Omental fat pad (tissue), 4 donors: ENCODE results near the gene FAM47B. TPM values are rescaled to one million over a fixed set of nuclear protein-coding genes. Genes with fewer than 3 reads are reported as not detected.

ENCODE experiments used
- ATAC-seq: fragments of 150-250 bp; one replicate; pipeline ENCODE4 v1.9.1; 2016; ENCODE audit warnings: mild to moderate bottlenecking, moderate library complexity; ENCODE audit not compliant: low FRiP score
- DNase-seq: peaks from one replicate; pipeline ENCODE4 v3.0.0-alpha.2; 2019; ENCODE audit warnings: low spot score
- CTCF ChIP-seq, 3 donors: fragments of 450-650 bp; IDR thresholded peaks; one replicate each; pipeline ENCODE4 v1.5.1; 2016 to 2017; ENCODE audit warnings: antibody characterized with exemption in 3 of 3, mild to moderate bottlenecking in 3 of 3, moderate library complexity in 2 of 3
- total RNA-seq, 4 donors: library from RNA; depleted of rRNA; stranded (reverse); fragments of >200 nt; gene quantifications; one replicate each; pipeline ENCODE4 v1.1.0, GENCODE V29; 2016

FAM47B gene
- total RNA-seq = not detected

DNA sequence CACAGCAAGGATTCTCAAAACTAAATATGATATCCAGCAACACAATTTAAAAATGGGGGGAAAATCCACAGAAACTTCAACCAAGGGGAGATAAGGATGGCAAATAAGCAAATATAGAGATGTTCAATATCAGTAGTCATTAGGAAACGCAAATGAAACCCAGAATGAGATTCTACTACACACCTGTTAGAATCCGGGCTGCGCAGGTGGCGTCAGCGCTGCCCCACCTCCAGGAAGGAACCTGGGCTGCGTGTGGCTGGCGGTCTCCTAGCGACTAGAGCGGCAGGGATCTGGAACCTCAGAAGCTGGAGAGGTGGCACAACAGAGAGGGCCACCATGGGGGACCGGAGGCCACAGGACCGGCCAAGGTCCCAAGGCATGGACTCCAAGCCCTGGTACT, at the start of gene FAM47B:
Gene FAM47B (plus strand): TSS at position 301 of the 400 bp plus-strand sequence. CDS start 36 bp downstream, at position 337.
- ATAC-seq (no peak), DNase-seq (no peak)
- no peak for TF ChIP-seq CTCF (IDR thresholded peaks at IDR 0.05)

- no peak for ATAC-seq
Observed at GRCh38 chrX:34893741-34894140, 48.9 kb upstream of the FAM47B start.

DNA sequence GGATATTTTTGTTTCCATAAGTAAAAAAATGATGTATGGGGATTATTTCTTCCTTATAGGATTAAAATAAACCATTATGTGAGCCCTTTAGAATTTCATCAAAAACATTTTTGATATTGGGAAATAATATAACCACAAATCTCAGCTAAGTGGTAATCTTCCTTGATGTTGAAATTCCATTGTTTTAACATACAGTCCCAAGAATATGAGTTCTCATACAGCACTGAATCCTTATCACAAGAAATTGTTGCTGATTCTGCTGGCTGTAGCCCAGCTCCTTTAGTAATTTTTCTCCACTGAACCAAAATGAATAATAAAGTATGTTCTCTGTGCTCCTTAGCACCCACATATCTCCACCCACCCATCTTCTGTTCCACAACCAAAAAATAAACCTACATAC, 41.9 kb upstream of the FAM47B start:
- no peak for TF ChIP-seq CTCF (IDR thresholded peaks at IDR 0.05)
- DNase-seq = no peak
- no peak for ATAC-seq

More at GRCh38 chrX:34893741-34894140, 48.9 kb upstream of the FAM47B start:
- no peak for DNase-seq
- TF ChIP-seq CTCF (IDR thresholded peaks at IDR 0.05) = no peak

GRCh38 chrX:34901761-34902160, 40.8 kb upstream of the FAM47B start:
- TF ChIP-seq CTCF (IDR thresholded peaks at IDR 0.05) = no peak
- DNase-seq (no peak), ATAC-seq (no peak)

GRCh38 chrX:34903316-34903715, 39.3 kb upstream of the FAM47B start:
- DNase-seq = no peak
- no peak for ATAC-seq
- no peak for TF ChIP-seq CTCF (IDR thresholded peaks at IDR 0.05)

- no peak for TF ChIP-seq CTCF (IDR thresholded peaks at IDR 0.05)
- DNase-seq (no peak), ATAC-seq (no peak)
Observed at GRCh38 chrX:34909151-34909550, 33.4 kb upstream of the FAM47B start.

DNA sequence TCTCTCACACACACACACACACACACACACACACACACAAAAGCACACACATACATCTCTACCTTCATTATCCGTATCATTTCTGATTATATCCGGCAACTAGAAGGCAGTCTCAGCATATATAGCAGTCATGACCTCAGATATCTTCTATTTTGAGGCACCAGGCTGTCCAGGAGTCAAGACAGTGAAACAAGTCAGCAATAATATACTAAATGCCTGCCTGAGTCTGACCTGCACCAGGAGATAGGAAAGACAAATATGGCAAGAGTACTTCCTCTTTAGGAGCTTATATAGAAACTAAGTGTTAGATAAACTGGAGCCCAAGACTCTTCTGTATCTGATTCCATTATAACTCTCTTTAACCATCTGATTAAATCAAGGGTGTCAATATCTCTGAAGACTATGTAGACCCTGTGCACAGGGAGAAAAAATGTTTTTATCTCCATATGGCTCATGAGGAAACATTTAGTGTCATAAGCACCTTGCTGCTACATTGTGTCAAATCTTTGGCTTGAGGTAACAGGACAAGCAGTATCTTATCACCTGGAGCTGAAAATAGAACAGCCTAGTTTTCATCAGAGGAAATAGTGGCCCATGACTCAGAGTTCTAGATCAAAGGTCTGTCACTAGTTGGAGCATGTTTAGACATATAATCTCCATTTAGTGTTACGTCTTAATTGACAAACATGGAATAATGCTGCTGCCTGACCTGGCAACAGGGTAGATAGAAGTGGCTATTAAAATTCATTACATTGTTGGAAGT, 27.0 kb upstream of the FAM47B start:
- no peak for TF ChIP-seq CTCF (IDR thresholded peaks at IDR 0.05)
- DNase-seq (no peak), ATAC-seq (no peak)
